GM19372 (cell line): ENCODE measurements around the gene TOX2.

Experiments used
- ATAC-seq: cut with Tn5 transposase; IDR thresholded peaks from one replicate; pipeline ENCODE4 v1.9.1; 2021; ENCODE audit warnings: mild to moderate bottlenecking, low read depth, moderate library complexity; ENCODE audit not compliant: unreplicated experiment

Gene TOX2

DNA sequence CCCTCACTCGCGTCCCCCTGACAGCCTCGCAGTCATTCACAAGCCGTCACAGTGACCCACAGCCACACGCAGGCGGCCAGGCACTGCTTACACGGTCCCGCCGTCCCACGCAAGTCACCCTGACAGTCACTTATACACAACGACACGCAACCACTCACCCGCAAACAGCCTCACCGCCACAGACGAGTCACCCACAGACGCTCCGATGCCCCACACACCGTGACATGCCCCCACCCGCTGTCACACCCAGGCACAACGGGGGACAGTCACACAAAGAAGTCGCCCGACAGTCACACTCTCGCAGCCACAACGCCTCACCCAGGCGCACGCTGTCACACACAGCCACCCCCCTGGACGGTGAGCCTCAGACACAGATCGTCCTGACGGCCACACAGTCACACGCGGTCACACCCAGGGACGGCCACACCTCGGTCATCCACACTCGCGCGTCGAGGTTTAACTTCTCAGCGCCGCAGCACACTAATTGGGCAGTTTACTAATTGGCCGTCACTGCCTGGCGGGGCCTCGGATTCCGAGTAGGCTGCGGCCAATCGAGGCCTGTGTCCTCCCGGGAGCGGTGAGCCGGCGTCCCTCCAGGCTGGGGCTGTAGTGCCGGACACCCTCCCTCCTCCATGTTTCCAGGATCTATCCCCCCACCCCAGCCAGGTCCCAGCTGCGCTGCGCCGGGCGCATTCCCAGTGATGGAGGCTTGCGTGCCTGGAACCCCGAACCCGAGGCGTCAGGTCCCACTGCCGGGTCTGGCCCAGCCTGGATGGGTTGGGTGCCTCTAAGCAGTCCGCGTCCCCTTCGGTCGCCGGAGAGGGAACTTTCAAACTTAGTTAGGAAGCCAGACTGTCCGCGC is 790 bp downstream of the TOX2 start:
- peak; percentile 5 for ATAC-seq

DNA sequence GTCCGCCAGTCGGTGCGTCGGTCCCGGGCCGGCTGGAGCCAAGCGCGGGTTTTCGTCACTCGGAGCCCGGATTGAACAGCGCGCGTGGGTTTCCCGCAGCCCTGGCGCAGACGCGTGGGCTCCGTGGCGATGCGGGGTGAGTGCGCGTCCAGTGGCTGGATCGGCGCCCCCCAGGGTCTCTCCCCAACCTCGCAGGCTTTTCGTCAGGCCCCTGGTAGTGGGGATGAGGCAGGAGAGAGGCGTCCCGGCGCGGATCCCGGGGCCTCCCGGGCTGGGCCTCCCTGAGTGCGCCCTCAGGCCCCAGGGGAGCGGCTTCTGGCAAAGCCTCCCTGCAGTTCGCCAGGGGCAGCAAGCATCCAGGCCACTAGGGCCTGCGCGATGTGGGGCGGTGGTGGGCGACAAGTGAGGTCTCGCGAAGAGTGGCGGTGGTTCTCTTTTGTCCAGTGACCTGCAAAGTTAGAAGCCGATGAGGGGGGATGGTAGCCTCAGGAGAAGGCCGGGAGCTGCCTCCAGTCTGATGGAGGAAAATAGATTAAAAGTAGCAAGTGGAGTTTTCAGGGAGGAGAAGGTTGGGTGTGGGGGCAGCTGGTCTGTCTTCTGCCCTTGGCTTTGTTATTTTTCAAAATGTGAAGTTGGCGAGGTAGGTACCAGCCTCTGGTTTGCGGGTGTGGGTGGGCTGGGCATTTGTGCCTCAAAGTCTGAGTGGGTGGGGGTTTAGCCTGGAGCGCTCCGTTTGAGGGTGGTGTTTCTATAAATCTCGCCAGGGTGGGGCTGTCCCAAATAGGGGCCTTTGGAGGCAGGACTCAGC is 1.6 kb downstream of the TOX2 start:
- ATAC-seq, result no peak

DNA sequence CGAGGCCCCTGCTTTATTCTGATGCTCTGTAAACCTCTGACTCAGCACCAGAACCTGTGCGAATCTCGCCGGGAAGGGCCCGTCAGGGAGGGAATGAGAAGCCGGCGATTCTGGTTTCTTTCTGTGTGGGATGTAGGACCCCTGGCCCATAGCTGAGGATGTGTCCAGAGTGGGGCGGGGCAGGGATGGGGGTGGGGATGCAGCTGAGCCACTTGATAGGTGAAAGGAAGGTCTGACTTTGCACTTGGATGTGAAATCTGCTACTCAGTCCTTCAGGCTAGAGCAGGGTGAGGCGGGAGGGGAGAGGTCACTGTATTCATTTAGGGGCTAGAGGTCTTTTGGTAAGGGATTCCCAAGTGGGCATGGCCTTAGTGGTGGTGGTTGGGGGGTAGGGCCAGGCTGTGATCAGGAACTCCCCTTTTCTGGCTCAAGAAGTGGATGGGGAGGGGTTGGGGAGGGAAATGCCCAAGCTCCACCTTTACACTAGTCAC is 2.3 kb downstream of the TOX2 start:
- ATAC-seq, result no peak

DNA sequence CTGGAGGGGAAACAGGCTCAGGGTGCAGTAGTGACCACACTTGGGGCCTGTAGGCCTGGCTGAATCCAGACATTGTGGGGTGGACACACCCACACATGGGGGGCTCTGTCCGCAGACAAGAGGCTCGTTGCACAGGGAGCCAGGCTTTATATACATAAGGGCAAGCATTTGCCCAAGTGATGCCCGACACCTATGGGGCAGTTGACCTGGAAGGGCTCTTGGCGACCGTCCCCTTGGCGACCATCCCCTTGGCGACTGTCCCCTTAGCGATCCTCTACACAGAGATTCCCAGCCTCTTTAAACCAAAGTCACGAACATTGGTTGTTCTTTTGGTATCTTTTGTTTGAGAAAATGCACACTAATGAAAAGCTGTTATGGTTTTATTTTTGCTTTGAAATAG is 2.7 kb downstream of the TOX2 start:
- no peak for ATAC-seq

DNA sequence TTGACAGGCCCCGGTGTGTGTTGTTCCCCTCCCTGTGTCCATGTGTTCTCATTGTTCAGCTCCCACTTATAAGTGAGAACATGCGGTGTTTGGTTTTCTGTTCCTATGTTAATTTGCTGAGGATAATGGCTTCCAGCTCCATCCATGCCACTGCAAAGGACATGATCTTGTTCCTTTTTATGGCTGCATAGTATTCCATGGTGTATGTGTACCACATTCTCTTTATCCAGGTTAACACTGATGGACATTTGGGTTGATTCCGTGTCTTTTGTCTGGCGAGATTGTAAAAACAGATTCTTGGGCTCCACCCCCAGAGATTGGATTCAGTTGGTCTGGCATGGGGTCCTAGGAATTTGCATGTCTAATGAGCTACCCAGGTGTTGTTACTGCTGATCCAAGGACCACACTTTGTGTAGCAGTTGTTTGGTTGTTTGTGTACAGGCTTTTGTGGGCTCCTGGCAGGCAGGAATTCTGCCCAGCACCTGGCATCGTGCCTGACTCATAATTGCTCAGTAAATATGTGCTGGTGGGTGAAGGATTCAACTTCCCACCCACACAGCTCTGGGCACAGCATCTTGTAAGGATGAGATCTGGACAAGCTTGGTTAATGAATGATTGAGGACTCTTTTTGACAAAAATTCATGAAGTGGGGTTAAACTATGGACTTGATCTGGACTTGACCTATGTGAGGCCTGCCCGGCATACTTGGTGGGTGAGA is 5.2 kb downstream of the TOX2 start:
- ATAC-seq, result no peak

DNA sequence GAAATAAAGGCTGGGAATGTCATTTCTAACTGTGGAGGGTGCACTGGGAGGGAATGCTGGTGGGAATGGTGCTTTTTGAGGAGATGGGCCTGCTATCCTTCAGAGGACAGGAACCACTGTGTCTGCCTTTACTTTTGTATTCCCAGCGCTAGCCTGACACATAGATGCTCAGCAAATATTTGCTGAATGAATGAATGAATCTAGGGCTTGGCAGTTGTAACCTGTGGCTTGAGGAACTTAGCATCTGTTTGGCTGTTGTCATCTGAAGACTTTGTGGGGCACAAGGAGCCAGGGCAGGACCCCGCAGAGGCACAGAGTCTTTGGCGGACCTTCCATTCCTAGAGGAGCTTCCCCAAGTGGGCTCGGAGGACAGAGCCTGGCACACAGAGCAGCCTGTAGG is 6.1 kb downstream of the TOX2 start:
- ATAC-seq, result no peak

DNA sequence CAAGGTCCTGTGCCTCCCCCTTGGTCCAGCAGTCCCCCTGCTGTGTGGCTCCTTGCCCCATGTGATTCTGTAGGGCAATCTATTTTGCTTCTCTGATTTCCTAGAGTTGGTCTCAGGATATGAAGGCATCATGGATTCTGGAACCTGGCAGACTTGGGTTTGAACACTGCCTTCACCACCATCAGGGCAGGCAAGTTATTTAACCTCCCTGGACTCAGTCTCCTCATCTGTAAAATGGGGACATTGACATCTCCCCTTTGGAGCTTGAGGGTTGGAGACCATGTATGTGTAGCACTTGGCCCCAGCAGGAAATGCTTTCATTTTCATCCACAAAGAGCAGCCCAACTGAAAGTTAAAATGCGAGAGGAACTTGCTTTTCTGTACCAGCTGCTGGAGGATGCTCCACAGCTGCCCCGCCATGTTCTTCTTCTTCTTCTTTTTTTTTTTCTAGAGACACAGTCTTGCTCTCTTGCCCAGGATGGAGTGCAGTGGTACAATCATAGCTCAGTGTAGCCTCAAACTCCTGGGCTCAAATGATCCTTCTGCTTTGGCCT is 6.7 kb downstream of the TOX2 start:
- no peak for ATAC-seq

DNA sequence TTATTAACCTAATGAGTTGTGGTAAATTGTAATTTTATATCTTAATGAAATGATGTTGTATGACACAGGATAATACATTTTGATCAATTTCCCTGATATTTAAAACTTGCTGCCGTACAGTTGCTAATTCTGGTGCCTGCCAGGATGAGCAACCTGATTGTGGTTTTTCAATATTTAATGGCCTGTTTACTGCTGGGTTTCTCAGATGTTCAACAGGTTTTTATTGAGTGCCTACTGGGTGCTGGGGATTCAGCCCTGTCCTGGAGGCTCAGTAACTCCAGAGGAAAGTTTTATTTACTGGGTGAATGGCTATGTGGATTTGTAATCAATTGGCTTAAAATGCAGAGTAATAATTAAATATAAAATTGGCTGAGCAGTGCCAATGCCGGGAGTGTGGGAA is 8.0 kb downstream of the TOX2 start:
- ATAC-seq, result no peak

DNA sequence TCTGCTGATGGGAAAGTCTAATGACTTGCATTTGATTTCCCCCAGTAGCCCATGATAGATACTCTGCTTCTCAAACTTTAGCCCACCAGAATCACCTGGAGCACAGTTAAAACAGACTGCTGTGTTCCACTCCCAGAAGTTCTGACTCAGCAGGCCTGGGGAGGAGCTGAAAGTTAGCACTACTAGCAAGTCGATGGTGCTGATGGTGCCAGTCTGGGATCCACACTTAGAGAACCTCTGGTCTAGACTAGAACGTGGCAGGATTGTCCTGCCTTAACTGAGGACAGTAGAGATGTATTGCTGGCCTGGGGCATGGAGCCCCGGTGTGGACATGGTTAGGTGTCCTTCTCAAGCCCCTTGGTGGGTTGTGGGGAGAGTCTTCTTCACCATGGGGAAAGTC is 8.7 kb downstream of the TOX2 start:
- ATAC-seq, result no peak

DNA sequence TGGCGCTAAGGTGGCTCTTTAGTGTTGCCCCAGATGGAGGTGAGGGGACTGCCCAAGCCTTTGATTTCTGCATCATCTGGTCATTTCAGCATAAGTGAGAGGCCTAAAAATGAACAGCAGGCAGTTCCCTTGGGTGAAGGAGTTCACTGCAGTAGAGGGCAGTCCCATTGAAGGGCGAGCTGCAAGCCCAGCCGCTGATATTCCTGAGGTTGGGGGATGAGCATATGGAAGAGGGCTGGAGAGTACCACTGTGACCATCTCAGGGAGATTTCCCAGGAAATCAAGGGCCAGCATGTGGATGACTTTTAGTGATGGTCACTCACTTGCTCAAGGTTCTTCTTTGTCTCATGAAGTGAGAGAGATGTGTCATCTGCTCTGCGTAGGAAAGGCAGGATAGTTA is 9.3 kb downstream of the TOX2 start:
- ATAC-seq, result no peak

DNA sequence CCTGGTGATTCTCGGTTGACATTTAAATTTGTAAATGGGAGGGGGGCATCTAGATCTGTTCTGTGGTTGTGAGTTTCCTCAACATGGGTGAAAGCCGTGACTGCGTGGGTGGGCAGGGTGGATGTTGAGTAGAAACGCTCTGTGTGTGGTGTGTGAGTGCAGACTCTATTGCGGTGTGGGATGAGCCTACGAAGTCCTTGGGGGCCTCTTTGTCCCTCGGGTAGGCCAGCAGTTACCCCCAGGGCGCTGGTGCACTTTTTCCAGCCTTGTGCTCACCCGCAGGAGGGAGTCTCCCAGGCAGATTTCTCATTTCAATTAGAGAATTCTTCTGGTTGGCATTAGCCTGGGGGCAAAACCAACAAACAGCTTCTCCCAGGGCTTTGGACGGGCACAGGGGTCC is 10.6 kb downstream of the TOX2 start:
- no peak for ATAC-seq

DNA sequence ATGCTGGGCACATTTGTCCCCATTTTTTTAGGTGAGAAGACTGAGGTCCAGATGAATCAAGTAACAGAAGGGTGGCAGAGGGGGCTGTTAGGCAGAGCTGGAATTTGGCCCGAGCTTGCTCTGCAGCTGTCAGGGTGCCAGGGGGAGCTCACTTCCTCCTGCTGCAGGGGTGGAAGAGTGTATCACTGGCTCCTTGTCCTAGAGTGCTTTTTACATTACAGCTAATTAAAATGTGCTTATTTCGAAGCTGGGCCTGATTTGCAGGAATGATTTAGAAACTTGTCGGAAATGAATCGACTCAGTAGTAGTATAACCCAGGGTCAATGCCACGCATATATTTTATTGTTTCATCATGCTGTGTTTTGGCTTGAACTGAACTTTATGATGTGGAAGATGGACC is 11.1 kb downstream of the TOX2 start:
- no peak for ATAC-seq

DNA sequence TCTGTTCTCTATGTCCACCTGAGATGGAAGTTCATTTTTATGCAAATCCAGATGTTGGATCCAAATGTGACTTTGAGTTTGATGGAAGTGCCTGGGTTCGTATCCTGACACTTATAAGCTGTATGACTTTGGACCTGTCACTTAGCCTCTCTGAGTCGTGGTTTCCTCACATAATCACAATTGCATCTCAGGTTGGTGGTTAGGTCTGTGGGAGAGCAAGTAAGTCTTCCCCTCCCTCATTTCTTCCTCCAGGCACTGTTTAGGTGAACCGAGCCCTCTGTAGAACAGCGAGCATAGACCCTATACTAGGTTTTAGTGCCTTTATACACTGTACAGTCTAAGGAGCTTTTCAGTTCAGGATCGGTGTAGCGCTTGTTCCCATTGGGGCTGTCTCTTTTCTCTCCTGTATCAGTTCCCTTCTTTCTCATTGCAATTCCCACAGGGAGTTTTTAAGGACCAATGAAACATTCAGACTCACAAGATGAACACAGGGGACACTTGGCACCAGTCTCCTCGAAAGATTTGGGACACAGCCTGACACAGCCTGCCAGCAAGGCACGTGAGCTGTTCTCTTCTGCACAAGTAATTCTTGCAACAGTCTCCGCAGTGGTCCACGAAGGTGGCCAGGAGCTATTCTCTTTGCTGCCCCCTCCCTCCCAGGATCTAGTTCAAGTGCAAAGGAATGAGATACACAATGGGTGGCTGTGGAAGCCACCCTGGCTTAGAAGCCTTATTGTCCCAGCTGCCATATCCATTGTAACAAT is 11.8 kb downstream of the TOX2 start:
- no peak for ATAC-seq

DNA sequence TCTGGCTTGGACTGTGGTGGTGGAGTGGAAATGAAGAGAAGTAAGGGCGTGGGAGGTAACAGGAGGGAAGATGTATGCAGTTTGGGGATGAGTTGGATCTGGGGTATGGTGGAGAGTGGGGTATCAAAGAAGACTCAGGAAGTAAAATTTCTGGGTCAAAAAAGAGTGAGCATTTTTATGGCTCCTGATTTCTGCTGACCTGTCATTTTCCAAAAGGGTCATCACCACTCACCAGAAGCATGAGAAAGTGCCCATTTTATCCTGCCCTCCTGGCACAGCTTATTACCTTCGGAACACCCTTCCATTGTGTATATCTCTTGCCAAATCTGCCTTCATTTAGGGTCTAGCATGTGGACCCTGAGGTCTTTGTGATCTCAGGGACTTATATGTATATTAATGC is 17.3 kb downstream of the TOX2 start:
- ATAC-seq, result no peak

DNA sequence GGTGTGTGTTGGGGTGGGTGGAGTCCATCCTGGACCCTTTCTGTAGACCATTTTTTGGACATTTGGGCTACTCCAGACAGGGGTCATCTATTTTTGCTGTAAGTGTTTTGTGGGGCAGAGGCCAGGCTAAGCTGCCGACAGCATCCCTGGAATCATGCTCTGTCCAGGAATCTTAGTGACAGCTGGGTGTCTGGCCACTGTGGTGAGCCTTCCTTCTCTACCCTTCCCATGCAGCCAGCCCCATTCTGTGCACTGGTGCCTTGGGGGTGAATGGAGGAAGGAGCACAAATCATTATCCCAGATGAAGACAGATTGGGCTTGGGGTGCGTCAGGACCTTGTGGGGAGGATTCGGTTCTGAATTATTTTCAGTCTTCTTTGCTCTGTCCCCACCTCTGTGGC is 20.2 kb downstream of the TOX2 start:
- ATAC-seq, result no peak

DNA sequence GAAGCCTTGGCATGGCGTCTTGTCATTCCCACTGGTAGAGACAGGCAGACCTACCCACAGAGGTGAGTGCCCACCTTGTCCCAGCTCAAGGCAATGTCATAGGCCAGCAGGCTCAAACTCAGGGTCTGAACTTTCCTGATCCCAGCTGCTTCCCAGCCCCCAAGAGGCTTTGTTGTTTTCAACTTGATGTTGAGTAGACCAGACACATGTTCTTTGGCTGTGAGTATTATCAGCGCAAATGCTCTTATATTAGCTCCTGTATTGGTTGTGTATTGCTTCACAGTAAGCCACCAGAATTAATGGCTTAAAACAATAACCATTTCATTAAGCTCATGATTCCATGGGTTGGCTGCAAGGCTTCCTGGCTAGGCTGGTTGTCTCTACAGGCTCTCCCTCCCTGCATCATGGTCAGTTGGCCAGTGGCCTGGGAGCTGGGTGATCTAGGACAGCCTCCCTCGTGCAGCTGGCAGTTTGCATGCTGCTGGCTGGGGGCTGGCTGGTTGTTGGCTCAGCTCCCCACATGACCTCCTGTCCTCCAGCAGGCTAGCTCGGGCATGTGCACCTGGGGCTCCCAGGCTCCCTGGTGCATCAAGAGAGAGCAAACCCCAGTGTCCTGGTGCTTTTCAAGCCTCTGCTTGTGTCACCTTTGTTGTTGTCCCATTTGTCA is 21.6 kb downstream of the TOX2 start:
- ATAC-seq, result no peak

DNA sequence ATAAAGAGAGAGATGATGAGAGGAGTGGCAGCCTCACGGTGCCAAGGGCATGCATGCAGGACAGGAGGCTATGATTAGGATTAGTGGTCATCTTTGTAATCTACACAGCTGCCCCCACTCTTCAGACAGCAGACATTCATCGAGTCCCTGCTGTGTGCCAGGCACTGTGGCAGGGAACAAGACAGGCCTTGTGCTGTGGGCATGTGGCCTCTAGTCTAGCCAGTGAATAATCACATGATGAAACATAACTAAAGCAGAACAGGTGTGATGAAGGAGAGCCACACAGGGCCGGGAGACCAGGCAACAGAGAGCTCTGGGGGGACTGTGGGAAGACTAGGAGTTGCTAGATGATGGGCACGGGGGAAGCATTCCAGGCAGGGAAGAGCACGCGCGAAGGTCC is 22.2 kb downstream of the TOX2 start:
- no peak for ATAC-seq

DNA sequence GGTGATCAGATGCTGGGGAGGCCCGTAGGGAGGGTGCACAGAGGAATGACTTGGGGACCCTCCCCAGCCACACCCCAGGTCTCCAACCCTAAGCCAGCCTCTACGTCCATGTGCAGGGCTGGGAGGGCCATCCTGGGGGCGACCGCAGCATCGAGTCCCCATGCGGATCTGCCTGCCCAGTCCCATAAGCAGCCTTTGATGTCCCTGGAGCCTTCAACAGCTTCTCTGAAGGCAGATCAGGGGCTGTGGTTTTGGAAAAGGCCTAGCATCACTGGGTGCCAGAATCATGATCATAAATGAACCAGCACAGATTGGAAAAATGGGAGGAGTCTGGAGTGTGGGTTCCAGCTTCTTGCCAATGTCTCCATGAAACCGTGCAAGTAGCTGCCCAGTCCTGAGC is 22.9 kb downstream of the TOX2 start:
- no peak for ATAC-seq

DNA sequence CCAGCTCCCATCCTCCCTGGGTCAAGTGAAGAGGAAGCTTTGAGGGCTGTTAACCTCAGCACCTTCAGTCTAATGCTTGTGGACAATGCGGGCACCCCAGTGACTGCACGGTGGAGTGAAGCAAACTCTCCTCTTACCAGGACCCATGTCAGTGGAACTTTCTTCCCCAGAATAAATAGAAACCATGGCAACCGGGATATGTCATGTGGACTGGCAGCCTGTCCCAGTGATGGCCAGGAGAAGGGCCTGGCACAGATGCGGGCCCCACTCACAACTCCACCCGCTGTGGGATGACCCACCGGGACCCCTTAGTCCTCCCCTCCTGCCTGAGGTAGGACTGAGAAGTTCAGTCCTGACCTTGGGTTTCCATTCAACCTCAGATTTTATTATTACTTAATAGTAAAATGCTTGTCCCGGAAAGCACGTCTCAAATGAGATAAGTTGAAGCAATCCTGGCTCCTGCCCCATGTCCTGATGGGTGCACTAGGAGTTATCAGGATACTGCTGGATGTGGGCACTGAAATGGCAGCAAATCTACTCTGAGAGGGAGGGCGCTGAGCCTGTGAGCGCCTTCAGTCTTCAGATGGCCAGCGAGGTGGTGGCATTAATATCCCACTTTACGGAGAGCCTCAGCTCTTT is 23.5 kb downstream of the TOX2 start:
- no peak for ATAC-seq
